C4-2B (cell line): ENCODE data around the gene CCR5AS.

Source experiments
- ZFX ChIP-seq: fragments of 450-650 bp; IDR thresholded peaks from 2 replicates; pipeline ENCODE4 v1.6.1; 2017
- TF ChIP-seq, protein P1 (sequence below): fragments of 450-650 bp; conservative IDR thresholded peaks from 2 replicates; pipeline ENCODE4 v1.5.1; 2017; ENCODE audit warnings: mild to moderate bottlenecking

DNA sequence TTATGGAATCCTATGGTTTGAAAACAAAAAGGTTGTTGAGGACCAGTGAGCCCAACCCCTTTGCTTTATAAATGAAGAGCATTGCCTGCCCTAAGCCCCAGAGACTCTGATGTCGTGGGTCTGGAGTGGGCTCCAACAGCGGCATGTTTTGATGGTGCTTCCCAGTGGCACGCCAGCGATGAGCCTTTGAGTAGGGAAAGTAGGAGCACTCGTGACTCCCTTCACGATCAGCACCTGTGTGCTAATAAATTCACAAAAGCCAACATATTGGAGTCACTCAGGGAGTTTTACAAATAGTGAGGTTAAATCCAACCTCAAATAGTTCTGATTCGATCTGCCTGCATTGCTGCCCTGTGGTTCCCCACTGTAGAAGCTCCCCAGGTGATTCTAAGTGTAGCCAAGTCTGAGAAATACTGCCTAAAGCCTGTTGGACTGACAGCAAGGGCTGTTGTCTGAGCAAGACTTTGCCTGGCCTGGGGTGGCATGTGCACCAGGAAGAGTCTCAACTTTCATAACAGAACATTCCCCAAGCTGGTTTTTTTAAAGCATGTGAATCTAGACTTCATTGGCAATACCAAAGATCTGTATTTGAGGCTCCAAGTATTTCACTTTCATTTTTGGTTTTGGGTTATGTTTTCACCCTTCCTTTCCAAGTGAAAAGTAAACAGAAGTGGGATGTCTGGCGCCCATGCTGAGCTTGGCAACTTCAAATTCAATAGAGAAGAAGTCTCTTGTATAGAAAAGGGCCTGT is 26.2 kb downstream of the CCR5AS start:
- TF ChIP-seq, protein P1, sequence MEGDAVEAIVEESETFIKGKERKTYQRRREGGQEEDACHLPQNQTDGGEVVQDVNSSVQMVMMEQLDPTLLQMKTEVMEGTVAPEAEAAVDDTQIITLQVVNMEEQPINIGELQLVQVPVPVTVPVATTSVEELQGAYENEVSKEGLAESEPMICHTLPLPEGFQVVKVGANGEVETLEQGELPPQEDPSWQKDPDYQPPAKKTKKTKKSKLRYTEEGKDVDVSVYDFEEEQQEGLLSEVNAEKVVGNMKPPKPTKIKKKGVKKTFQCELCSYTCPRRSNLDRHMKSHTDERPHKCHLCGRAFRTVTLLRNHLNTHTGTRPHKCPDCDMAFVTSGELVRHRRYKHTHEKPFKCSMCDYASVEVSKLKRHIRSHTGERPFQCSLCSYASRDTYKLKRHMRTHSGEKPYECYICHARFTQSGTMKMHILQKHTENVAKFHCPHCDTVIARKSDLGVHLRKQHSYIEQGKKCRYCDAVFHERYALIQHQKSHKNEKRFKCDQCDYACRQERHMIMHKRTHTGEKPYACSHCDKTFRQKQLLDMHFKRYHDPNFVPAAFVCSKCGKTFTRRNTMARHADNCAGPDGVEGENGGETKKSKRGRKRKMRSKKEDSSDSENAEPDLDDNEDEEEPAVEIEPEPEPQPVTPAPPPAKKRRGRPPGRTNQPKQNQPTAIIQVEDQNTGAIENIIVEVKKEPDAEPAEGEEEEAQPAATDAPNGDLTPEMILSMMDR, result no peak
- TF ChIP-seq ZFX, result no peak
